Measurements from ENCODE around the gene ABCA2. TPM values are rescaled to one million over a fixed set of nuclear protein-coding genes. Genes with fewer than 3 reads are reported as not detected.

ABCA2 gene
- total and polyA plus RNA-seq, 8 donors: 20.8 to 34.8 (median 29.8) TPM

GRCh38 chr9:137023157-137023556 lies 4.9 kb downstream of the ABCA2 start:
- DNase-seq (no peak), ATAC-seq (no peak)
- no peaks in the 10 kb centered on the region for H3K27me3 ChIP-seq
- no peak overlapping the region for H3K27ac ChIP-seq
- TF ChIP-seq, protein P1, sequence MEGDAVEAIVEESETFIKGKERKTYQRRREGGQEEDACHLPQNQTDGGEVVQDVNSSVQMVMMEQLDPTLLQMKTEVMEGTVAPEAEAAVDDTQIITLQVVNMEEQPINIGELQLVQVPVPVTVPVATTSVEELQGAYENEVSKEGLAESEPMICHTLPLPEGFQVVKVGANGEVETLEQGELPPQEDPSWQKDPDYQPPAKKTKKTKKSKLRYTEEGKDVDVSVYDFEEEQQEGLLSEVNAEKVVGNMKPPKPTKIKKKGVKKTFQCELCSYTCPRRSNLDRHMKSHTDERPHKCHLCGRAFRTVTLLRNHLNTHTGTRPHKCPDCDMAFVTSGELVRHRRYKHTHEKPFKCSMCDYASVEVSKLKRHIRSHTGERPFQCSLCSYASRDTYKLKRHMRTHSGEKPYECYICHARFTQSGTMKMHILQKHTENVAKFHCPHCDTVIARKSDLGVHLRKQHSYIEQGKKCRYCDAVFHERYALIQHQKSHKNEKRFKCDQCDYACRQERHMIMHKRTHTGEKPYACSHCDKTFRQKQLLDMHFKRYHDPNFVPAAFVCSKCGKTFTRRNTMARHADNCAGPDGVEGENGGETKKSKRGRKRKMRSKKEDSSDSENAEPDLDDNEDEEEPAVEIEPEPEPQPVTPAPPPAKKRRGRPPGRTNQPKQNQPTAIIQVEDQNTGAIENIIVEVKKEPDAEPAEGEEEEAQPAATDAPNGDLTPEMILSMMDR (IDR thresholded peaks at IDR 0.05): no peak
- H3K4me3 ChIP-seq: no peak overlapping the region
- intact Hi-C loops (cut with DNase I): no loop called here
- peaks cover 0 to 15% of the 10 kb centered on the region in 2 donors for H3K36me3 ChIP-seq
- H3K9me3 ChIP-seq: no peaks in the 10 kb centered on the region
- peaks cover 0 to 10% of the 10 kb centered on the region in 2 donors for H3K4me1 ChIP-seq

GRCh38 chr9:137022662-137023008 lies 5.4 kb downstream of the ABCA2 start:
- H3K9me3 ChIP-seq: no peaks in the 10 kb centered on the region
- intact Hi-C loops (cut with DNase I): no loop called here
- H3K27ac ChIP-seq: no peak overlapping the region
- H3K4me3 ChIP-seq: no peak overlapping the region
- H3K4me1 ChIP-seq: peaks cover 0 to 9% of the 10 kb centered on the region in 2 donors
- no peaks in the 10 kb centered on the region for H3K27me3 ChIP-seq
- TF ChIP-seq, protein P1 (IDR thresholded peaks at IDR 0.05): no peak
- DNase-seq: no peak
- peaks cover 0 to 20% of the 10 kb centered on the region in 2 donors for H3K36me3 ChIP-seq
- ATAC-seq: no peak

DNA sequence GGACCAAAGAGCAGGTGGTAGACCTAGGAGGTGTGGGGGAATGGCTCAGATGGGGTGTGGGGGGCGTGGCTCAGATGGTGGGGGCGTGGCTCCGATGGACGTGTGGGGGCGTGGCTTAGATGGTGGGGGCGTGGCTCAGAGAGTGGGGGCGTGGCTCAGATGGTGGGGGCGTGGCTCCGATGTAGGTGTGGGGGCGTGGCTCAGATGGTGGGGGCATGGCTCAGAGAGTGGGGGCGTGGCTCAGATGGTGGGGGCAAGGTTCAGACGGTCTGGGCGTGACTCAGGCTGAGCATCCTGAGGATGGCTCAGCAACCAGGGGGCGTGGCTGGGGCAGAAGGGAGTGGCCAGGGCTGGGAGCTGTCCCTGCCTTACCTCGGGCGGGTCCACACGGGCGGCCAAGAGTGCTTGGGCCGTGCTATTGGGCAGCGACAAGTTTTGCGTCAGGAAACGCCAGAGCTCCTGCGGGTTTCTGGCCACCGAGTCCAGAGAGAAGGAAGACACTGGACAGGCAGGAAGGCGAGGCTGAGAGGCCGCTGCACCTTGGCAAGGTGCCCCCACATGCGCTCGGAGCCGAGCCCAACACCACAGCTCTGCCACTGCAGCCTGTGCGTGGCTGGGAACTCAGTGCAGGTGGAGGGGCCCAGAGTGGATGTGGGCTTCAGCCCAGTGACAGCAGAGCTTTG lies 5.9 kb downstream of the ABCA2 start:
- Histone ChIP-seq H3K36me3 (peaks cover 0 to 25% of the 10 kb centered on the region in 2 donors), H3K27me3 (no peaks in the 10 kb centered on the region), H3K9me3 (no peaks in the 10 kb centered on the region), H3K27ac (no peak overlapping the region), H3K4me3 (no peak overlapping the region), H3K4me1 (peaks cover 0 to 4% of the 10 kb centered on the region in 2 donors)
- peak; percentile 35 for ATAC-seq
- TF ChIP-seq, protein P1 (IDR thresholded peaks at IDR 0.05): no peak
- peak in 1 of 4 donors; percentile 90 for DNase-seq
- intact Hi-C loops (cut with DNase I): no loop called here

- H3K9me3 ChIP-seq: no peaks in the 10 kb centered on the region
- H3K27ac ChIP-seq: no peak overlapping the region
- TF ChIP-seq, protein P1 (IDR thresholded peaks at IDR 0.05): no peak
- intact Hi-C loops (cut with DNase I): no loop called here
- no peak for DNase-seq
- no peak overlapping the region for H3K4me3 ChIP-seq
- H3K36me3 ChIP-seq: peaks cover 0 to 30% of the 10 kb centered on the region in 2 donors
- H3K4me1 ChIP-seq: no peaks in the 10 kb centered on the region
- ATAC-seq: no peak
- H3K27me3 ChIP-seq: no peaks in the 10 kb centered on the region
Measured at GRCh38 chr9:137021568-137021978, 6.5 kb downstream of the ABCA2 start.

DNA sequence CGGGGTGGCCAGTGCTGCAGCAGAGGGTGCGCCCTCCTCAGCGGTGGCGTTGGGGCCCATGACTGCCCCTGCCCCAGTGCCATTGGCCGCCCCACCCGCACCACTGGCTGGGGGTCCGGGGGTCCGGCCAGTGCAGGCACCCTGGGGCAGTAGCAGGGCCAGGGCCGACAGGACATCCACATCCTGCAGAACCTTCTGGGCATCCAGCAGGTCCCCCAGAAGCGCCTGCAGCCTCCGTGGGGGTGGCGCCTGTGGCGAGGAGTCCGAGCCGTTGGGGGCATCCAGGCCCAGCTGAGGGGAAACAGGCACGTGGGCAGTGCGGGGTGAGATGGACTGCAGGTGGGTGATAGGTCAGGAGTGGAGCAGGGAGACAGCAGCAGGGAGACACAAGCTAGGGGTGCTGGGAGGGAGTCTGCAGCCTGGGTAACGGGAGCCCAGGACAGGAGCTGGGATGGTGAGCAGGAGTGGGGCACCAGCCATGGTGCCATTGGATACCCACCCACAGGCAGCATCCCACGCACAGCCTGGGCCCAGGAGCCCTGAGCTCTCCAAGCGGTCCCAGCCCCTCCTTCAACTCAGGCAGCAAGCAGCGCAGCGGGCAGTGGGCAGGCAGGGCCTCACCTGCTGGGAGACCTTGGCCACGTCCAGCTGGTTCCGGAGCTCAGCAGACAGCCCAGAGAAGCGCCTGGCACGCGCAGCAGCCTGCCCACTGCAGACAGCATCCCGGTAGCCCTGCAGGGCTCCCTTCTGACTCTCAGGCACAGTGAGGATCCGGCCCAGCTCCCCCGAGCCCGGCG lies 7.1 kb downstream of the ABCA2 start:
- no peak overlapping the region for H3K27ac ChIP-seq
- no peaks in the 10 kb centered on the region for H3K27me3 ChIP-seq
- no peak overlapping the region for H3K4me3 ChIP-seq
- TF ChIP-seq, protein P1 (IDR thresholded peaks at IDR 0.05): no peak
- DNase-seq: no peak
- no peaks in the 10 kb centered on the region for H3K9me3 ChIP-seq
- no peaks in the 10 kb centered on the region for H3K4me1 ChIP-seq
- intact Hi-C loops (cut with DNase I): no loop called here
- peaks cover 0 to 36% of the 10 kb centered on the region in 2 donors for H3K36me3 ChIP-seq
- no peak for ATAC-seq

Measured in left lung (tissue), 10 donors.